Astrocyte of the cerebellum (primary cell): Measurements from ENCODE around the gene BDH1.

Experiments used
- DNase-seq: peaks from one replicate; pipeline ENCODE4 v3.0.0-alpha.2; 2011; ENCODE audit warnings: low read depth
- H3K4me3 ChIP-seq: 2 replicates; pipeline ENCODE4 v1.5.1; 2011; ENCODE audit warnings: mild to moderate bottlenecking, low read depth, low read length, moderate library complexity
- in situ Hi-C: cut with HindIII; loops from 2 replicates; pipeline ENCODE4 v1.10.0; 2017; ENCODE audit warnings: low sequenced_read_pairs
- TF ChIP-seq, protein P1 (sequence below): IDR thresholded peaks from 2 replicates; pipeline ENCODE4 v1.5.1; 2012; ENCODE audit warnings: low read length, low read depth, moderate library complexity, mild to moderate bottlenecking; ENCODE audit errors: missing control alignments

The BDH1 gene

DNA sequence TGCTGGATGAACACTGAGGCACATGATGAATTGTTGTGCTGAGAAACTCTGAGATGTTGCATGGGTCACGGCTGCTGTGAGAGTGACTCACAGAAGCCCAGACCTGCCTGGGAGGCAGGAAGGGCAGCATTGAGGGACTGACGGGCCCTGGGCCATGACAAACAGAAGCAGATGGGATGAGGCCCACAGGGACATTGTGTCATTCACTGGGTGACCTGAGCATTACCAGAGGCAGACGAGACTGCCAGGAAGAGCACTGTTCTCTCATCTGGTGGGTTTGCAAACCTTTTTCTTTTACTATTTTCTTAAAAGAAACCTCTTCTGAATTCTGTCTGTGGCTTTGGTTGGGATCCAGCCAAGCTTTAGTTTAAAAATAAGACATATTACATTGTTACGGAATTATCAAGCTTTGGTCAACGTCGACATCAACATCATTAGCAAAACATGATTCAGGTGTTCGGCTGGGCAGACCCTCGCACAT lies 67.8 kb downstream of the BDH1 start:
- TF ChIP-seq, protein P1, sequence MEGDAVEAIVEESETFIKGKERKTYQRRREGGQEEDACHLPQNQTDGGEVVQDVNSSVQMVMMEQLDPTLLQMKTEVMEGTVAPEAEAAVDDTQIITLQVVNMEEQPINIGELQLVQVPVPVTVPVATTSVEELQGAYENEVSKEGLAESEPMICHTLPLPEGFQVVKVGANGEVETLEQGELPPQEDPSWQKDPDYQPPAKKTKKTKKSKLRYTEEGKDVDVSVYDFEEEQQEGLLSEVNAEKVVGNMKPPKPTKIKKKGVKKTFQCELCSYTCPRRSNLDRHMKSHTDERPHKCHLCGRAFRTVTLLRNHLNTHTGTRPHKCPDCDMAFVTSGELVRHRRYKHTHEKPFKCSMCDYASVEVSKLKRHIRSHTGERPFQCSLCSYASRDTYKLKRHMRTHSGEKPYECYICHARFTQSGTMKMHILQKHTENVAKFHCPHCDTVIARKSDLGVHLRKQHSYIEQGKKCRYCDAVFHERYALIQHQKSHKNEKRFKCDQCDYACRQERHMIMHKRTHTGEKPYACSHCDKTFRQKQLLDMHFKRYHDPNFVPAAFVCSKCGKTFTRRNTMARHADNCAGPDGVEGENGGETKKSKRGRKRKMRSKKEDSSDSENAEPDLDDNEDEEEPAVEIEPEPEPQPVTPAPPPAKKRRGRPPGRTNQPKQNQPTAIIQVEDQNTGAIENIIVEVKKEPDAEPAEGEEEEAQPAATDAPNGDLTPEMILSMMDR: no peak
- H3K4me3 ChIP-seq: no peak overlapping the region
- peak; percentile 97 for DNase-seq
- in situ Hi-C loops: no loop called here

DNA sequence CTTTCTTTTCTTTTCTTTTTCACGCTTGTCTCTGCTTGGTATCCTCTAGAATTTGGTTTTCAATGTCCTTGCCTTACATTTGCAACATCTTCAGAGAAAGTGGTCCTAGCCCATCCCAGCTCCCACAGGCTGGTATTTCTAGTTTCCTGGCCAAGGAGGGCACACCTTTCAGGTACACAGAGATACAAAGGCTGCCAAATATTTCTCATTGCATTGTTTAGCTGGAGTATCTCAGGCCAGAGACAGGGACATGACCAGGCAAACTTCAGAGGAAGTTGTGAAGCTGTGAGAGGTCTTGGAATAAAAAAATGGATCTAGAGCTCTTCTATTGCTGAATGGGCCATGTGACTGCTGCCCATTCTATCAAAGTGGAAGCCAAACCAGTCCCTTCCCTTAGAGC lies 68.9 kb downstream of the BDH1 start:
- in situ Hi-C loops: no loop called here
- TF ChIP-seq, protein P1: no peak
- no peak overlapping the region for H3K4me3 ChIP-seq
- DNase-seq: no peak

DNA sequence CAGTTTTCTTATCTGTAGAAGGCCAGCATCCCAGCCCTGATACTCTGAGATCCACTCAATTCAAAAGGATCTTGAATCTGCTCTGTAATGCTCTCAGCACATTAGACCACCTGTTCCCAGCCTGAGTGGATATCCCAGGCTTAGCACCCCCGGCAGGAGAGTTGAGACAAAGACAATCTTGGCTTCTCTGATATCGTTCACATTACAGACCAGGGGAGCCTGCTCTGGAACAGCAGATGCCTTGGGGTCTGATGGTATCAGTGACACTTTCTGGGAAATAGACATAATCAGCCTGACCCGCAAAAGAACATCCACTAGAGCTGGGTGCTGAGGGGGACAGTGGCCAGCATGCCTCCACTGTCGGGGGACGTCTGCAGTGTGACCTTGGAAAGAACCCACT lies 70.6 kb downstream of the BDH1 start:
- DNase-seq: no peak
- TF ChIP-seq, protein P1: no peak
- no peak overlapping the region for H3K4me3 ChIP-seq
- in situ Hi-C loops: no loop called here

DNA sequence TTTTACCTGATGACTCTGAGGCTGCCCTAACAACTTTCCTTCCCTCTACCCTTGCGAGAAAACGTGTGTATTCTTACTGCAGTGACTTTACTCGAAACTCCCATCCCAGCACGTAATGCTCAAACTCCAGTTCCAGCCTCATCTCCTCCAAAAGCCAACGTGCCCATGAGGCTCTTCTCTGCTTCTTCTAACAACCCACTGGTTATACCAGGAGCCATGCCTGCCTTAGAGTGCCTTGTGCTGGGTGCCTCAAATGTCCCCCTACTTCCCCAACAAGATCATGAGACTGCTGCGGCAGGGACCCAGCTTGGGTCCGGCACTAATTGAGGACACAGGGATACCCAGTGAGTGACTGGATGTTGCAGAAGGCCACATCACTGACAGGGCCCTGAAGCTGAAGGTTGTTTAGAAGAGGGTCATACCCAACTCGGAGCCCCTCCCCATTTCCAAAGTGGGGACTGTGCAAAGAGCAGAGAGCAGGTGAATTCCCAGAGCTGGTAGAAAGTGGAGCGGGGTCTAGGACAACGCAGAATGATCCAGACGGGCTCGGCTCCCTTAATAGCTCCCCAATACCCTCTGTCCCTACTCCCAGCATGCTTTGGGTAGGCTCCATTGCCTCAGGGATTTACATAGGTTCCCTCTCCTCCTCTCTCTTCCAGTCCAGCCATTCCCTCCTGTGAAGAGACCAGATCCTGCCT lies 71.4 kb downstream of the BDH1 start:
- TF ChIP-seq, protein P1: no peak
- in situ Hi-C loops: loop anchor here (5.0 kb wide), 1 partner anchor 48 kb away; no protein-coding TSS in a partner anchor
- no peak overlapping the region for H3K4me3 ChIP-seq
- no peak for DNase-seq

DNA sequence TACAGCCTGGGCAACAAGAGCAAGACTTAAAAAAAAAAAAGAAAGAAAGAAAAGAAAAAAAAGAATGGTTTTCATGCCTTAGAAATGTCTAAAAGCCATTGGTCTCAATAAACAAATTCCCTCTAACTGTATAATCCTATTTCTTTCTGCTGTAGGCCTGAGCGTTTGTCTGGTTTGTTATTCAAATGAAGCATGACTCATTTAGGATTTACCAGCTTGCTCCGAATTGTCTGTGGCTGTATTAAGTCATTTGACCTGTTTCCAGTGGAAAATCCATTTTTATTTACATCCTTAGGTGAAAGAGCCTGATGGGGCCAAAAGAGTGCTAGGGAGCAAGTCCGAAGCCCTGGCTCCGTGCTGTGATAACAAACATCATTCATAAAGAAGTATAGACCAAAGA lies 73.8 kb downstream of the BDH1 start:
- DNase-seq: no peak
- H3K4me3 ChIP-seq: no peak overlapping the region
- TF ChIP-seq, protein P1: no peak
- in situ Hi-C loops: loop anchor here (5.0 kb wide), 1 partner anchor 50 kb away; no protein-coding TSS in a partner anchor

DNA sequence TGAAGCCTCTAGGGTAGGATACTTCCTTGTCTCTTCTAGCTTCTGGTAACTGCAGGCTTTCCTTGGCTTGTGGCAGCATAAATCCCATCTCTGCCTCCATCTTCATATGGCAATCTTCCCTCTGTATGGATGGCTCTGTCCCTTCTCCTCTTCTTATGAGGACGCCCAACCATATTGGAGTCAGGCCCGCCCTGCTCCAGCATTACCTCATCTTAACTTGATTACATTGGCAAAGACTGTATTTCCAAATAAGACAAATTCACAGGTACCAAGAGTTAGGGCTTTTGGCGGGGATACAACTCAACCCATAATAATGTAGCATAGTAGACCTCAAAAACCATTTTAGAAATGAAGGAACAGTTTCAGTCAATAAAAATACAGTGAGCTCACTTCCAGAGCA lies 75.4 kb downstream of the BDH1 start:
- in situ Hi-C loops: loop anchor here (5.0 kb wide), 1 partner anchor 52 kb away; no protein-coding TSS in a partner anchor
- TF ChIP-seq, protein P1: no peak
- DNase-seq: no peak
- no peak overlapping the region for H3K4me3 ChIP-seq
